SKM-1 treated with dmso at 0.1 percent for 144 hours (cell line): ENCODE results near the gene F10.
"Not testable (repeated sequence)": the region's sequence is repeated elsewhere in the genome, so short reads cannot be mapped to it uniquely, and the experiment has no call there.

Source experiments
- DNase-seq: peaks from one replicate; lab custom pipeline; 2025; ENCODE audit not compliant: unreplicated experiment; lab: John Stamatoyannopoulos, UW

F10 gene

DNA sequence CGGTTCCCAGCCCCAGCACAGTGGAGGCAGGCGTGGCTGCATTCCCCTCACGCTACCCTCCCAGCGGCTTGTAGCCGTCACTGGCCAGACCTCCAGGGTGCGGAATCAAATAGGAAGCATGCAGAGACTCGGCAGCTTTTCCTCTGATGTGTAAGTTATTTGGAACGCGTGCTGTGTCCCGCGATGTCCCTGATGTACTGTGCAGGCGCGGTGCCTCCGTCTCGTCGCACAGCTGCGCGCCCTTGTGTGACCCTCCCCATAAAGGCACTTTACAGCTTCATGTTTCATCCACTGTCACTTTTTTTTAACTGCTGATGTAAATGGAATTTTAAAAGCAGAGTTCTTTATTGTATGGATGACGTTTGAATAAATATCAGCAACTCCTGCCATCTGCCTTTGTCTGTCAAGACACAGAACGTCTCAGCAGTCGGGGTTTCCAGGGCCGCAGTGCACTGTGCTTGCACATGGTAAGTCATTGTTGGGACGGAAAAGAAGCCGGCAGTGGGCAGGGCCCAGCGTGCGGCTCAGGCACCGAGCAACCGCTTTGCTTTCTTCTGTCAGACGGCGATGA is 24.4 kb upstream of the F10 start:
- no peak for DNase-seq

DNA sequence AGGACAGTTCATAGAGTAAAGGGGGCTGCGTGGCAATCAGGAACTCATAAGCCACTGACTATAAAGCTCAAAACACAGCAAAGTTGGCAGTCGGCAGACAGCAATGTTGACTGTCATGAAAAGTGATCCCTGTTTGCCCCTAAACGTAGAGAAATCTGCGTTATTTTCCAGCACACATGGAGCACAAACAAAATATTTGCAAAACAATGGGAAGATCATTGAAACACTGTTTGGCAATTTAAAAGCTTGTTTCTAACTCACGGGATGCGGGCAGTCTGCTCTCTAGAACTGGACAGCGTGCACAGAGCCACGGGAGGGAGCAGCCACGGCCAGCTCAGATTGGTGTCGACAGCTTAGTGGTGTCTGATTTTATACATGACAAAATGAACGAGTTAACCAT is 23.5 kb upstream of the F10 start:
- no peak for DNase-seq

DNA sequence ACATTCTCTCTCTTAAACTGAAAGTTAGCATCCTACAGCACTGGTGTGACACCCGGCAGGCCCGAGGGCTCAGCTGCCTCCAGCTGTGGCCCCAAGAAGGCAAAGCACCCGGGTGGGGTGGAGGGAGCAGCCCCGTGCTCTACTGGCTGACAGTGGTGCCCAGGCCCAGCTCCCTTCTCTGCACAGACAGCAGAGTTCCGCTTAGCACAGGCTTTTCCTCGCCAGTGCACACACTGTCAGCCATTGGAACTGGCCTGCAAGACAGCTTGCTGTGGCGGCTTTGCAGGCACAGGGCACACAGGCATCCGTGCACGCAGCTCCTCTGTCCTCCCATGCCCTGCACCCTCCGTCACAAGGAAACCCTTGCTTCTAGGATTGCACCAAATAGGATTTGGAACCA is 20.3 kb upstream of the F10 start:
- DNase-seq = not testable (repeated sequence)

DNA sequence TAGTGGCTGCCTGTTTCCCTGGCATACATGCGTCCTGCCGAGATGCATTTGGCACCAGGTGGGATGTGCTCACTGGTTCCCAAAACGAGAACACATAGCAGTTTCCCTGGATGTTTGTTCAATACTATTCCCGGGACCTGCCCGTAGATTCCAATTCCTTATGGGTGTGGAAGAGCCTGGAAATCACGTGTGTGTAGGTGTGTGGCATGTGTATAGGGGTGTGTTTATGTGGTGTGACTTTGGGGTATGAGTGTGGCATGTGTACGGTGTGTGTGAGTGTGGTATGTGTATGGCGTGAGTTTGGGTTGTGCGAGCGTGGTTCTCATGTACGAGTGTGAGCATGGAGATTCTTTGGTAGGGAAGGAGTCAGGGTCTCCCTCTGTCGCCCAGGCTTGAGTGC is 19.9 kb upstream of the F10 start:
- no peak for DNase-seq

DNA sequence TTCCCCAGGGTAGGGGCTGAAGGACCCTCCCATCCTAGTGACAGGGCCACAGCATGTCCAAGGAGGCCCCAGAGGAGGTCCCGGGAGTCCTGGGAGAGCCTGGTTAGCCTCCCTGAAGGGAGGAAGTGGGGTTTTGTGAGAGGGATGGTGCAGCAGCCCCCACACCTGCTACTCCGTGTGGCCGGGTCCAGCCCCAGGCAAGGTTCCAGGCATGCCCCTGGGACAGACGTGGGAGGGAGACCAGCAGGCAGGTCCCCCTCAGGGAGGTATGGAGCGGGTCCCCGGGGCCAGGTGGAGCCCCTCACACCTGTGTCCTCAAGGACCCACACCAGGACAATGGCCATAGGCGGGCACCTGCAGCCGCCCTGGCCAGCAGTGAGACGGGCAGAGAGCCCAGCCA is 19.0 kb upstream of the F10 start:
- DNase-seq = no peak

DNA sequence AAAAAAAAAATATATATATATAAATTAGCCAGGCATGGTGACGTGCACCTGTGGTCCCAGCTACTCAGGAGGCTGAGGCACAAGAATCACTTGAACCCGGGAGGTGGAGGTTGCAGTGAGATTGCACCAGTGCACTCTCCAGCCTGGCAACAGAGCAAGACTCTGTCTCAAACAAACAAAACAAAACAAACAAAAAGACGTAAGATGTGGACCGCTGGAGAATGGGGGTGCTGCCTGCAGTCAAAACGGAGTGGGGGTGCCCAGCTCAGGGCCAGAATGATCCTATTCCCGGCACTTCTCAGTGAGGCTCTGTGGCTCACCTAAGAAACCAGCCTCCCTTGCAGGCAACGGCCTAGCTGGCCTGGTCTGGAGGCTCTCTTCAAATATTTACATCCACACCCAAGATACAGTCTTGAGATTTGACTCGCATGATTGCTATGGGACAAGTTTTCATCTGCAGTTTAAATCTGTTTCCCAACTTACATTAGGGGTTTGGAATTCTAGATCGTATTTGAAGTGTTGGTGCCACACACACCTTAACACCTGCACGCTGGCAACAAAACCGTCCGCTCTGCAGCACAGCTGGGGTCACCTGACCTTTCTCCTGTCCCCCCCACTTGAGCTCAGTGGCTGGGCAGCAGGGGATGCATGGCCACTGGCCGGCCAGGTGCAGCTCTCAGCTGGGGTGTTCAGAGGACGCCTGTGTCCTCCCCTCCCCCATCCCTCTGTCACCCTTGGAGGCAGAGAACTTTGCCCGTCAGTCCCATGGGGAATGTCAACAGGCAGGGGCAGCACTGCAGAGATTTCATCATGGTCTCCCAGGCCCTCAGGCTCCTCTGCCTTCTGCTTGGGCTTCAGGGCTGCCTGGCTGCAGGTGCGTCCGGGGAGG is 17.3 kb upstream of the F10 start, which contains the start of gene F7:
Gene F7, plus strand, starts transcription at position 760 of the 889 bp plus-strand sequence. Its CDS starts 51 bp downstream, at position 811.
- DNase-seq = no peak

DNA sequence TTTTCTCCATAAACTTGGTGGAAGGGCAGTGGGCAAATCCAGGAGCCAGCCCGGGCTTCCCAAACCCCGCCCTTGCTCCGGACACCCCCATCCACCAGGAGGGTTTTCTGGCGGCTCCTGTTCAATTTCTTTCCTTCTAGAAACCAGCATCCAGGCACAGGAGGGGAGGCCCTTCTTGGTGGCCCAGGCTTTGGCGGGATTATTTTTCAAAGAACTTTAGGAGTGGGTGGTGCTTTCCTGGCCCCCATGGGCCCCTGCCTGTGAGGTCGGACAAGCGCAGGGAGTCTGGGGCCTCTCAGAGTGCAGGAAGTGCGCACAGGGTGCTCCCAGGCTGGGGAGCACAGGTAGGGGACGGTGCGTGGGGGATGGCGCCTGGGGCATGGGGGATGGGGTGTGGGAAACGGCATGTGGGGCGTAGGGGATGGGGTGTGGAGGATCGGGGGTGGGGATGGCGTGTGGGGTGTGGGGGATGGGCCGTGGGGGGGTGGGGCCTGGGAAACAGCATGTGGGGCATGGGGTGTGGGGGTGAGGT is 16.6 kb upstream of the F10 start:
- DNase-seq = no peak

DNA sequence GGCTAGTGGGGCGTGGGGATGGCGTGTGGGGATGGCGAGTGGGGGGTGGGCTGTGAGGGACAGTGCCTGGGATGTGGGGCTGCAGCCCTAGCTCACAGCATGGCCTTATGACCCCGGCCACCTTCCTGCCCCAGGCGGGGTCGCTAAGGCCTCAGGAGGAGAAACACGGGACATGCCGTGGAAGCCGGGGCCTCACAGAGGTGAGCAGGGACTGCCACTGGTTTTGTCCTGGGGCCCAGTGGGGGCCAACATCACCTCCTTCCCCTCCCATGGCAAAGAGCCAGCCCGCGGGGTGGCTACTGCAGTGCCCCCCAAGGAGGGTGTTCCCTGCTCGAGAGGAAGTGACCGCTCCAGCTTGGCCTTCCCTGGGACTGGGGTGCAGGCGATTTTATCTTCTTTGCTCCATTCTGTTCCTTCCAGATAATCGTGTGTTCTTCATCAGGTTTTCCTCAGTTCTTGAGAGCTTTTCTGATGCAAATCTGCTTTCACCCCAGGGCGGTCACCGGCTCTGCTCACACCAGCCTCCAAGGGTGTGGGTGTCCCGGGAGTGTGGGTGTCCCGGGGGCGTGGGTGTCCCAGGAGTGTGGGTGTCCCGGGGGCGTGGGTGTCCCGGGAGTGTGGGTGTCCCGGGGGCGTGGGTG is 15.8 kb upstream of the F10 start:
- no peak for DNase-seq

DNA sequence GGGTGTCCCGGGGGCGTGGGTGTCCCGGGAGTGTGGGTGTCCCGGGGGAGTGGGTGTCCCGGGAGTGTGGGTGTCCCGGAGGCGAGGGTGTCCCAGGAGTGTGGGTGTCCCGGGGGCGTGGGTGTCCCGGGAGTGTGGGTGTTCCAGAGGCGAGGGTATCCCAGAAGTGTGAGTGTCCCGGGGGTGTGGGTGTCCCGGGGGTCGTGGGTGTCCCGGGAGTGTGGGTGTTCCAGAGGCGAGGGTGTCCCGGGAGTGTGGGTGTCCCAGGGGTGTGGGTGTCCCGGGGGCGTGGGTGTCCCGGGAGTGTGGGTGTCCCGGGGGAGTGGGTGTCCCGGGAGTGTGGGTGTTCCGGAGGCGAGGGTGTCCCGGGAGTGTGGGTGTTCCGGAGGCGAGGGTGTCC is 14.1 kb upstream of the F10 start:
- not testable (repeated sequence) for DNase-seq

DNA sequence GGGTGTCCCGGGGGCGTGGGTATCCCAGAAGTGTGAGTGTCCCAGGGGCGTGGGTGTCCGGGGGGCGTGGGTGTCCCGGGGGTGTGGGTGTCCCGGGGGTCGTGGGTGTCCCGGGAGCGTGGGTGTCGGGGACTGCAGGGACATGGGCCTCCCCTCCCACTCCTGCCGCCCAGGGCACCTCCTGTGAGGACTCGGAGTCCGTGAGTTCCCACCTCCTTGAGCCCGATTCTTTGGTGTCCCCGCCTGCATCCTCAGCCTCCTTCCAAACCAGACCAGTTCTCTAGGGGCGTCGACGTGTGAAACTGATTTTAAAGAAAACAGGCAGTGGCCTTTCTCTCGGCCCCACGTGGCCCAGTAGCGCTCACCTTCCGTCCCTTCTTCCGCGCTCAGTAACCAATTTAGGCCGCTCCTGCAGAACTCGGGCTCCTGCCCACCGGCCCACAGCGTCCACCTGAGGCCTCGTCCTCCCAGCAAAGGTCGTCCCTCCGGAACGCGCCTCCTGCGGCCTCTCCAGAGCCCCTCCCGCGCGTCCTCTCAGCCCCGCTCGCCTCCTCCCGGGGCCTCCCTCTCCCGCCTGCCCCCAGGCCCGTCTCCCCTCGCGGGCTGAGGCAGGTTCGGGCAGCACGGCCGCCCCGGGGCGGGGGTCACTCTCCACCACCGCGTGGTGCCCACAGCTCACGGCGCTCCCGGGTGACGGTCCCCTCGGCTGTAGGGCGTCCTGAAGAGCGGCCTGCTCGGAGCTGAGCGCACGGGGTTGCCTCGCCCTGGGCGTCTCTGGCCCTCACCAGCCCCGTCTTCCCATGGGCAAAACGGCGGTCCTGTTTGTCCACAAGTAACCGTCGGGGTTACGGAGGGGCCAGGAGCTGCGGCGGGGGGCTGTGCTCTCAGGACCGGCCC is 13.2 kb upstream of the F10 start:
- no peak for DNase-seq

DNA sequence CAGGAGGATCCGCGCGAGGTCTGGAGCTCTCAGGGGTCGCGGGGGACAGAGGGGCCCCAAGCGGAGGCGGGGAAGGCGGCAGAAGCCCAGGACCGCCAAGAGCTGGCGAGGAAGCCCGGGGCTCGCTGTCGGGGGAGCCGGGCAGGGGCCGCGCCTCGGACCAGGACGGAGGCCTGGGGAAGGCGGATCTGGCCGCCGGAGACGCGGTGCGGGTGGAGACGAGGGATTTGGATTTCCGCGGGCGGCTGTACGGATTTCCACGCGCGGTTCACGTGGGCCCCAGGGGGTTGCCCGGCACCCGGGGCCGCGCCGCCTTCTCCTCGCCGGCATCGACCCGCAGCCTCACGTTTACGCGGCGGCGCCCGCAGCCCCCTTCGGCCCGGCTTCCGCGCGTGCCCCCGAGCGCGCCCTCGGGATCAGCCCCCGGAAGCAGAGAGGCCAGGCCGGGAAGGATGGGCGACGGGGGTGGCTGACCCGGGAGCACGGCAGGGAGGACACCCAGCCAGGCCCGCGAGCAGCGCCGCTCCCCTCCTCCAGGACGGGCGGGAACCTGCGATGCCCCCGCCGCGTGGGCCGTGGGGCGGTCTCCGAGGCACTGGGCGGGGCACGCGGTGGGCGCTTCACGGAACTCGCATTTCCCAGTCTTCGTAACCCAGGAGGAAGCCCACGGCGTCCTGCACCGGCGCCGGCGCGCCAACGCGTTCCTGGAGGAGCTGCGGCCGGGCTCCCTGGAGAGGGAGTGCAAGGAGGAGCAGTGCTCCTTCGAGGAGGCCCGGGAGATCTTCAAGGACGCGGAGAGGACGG is 12.3 kb upstream of the F10 start:
- DNase-seq = no peak

DNA sequence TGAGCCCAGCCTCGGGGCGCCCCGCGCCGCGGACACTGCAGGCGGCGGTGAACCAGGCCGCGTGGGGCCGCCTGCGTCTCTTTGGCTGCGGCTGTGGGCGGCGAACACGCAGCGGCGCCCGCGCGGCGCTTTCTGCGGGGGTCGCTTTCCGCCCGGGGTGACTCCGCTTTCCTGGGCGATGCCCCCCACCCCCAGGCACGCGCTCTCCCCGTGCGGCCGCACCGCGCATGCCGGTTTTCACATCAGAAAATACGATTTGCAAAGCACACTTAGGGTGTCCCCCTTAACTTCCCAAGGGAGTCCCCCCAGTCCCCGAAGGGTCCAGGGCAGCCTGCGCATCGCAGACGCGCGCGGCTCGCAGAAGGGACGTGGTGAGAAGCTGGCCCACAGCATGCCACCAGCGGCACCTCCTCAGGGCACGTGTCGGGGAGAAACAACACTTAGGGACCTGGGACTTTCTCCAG is 11.7 kb upstream of the F10 start:
- DNase-seq = no peak

DNA sequence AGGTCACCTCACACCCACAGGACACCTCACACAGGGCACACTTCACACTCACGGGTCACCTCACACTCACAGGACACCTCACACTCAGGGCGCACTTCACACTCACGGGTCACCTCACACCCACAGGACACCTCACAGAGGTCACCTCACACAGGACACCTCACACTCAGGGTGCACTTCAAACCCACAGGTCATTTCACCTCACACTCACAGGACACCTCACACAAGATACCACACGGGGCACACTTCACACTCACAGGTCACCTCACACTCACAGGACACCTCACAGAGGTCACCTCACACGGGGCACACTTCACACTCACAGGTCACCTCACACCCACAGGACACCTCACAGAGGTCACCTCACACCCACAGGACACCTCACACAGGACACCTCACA is 10.8 kb upstream of the F10 start:
- not testable (repeated sequence) for DNase-seq

DNA sequence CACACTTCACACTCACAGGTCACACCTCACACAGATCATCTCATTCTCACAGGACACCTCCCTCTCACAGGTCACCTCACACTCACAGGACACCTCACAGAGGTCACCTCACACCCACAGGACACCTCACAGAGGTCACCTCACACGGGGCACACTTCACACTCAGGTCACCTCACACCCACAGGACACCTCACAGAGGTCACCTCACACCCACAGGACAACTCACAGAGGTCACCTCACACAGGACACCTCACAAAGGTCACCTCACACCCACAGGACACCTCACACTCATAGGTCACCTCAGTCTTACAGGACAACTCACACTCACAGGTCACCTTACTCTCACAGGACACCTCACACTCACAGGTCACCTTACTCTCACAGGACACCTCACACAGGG is 10.1 kb upstream of the F10 start:
- not testable (repeated sequence) for DNase-seq

DNA sequence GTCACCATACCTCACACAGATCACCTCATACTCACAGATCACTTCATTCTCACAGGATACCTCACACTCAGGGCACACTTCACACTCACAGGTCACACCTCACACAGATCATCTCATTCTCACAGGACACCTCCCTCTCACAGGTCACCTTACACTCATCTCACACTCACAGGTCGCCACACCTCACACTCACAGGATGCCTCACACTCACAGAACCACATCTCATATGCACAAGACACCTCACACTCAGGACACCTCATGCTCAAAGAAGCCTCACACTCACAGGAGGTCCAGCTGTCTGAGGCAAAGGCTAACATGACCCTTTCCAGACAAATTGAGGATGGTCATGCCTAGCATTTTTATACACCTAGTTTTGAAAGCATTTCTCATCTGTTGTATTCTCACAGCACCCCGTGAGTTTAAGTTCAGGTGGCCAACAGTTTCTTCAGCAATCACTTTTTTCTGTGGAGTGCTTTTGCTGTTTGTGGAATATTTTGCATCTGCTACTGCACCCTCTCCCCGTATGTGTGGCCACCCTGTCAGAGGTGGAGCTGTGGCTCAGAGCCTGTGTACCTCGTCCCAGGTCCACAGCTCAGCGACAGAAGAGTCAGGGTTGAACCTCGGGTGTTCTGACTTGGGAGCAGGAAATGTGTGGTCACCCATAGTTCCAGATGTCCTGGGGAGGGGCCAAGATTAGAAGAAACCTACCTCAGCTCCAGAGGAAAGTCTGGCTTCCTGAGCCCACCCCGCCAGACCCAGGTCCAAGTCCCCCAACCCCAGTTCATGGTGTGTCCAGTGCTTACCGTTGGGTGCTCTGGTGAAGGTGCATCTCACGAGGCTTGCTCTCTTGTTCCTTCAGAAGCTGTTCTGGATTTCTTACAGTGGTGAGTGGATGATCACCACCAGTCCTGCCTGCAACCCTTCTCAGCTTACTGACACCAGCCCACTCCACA is 9.4 kb upstream of the F10 start:
- no peak for DNase-seq

DNA sequence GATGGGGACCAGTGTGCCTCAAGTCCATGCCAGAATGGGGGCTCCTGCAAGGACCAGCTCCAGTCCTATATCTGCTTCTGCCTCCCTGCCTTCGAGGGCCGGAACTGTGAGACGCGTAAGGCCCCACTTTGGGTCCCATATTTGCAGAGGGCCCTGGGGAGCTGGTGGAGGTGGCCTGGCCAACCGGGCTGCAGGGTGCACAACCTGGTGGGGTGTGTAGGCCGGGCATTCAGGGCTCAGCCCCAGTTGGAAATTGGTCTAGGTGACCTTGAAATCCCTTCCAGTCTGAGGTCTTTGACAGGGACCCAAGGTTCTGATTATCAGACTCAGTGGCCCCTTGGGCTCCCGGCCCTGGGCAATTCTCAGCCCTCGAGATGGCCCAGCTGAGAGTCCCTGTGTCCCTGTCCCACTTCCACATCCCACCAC is 8.7 kb upstream of the F10 start:
- DNase-seq = no peak

DNA sequence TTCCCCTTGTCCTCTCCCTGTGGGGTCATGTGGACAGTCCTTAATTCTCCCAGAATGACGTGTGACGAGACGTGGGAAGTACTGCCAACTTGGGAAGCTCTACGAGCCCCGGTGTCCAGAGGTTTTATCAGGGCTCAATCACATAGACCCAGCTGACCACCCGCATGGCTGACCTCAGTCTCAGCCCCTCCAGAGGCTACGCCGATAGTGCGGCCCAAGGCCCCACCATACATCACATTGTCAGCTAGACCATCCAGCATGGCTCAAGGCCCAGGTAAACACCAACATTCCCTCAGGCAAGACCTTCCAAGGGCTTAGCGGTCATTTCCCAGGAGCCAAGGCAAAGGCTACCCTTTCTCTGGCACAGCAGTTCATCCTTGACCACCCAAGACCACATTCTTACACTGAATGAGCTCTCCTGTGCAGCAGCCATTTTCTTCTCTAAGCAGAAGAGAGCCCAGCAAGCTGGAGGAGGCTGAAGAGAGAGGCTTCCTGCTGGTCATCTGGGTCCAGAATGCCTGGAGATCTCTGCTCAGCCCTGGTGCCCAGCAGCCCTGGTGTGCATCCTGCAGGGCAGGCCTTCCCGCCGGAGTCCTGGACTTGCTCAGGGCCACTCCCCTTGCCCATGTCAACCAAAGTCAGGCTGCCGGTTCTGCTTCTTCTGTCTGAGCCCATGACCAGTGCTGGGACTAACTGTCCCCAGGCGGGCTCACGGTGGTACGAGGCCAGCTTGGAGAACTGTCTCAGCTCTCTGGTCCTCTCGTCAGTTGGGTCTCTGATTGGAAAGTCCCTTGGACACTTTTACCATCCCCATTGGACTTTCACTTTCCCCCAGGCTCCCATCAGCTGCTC is 7.9 kb upstream of the F10 start:
- no peak for DNase-seq
